Measurements from ENCODE around the gene USH1C. TPM values are rescaled to one million over a fixed set of nuclear protein-coding genes. Genes with fewer than 3 reads are reported as not detected.

USH1C gene
- total and polyA plus RNA-seq, 9 of the 15 experiments (the other 6 are each of a cell fraction or from before 2014, with no cell fraction given) = 0.04 TPM; not detected in 8

DNA sequence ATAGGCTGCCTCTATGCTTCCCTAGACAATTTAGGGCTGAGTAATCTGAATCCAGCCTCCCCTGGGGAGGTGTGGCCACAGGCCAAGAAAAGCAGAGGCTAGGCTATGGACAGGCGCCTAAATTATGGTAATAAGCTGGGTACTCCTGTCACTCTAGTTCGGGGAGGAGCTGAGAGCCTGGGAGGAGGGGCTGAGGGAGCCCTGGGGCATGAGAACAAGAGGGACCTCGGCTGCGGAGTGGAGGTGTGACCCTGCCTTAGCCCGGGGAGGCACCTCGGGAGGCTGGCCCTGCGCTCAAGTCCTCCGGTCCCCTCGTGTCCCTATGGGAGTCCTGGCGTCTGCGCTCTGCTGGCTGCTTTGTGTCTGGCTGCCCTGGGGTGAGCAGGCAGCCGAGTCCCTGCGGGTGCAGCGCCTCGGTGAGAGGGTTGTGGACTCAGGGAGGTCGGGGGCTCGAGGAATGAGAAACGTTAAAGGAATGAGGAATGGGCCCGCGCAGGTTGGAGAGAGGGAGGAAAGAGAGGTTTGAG, 2.9 kb upstream of the USH1C start, which contains the start of gene OTOG:
TSS of gene OTOG (plus strand) at position 209 of the 527 bp plus-strand sequence. CDS start at position 323, 114 bp downstream.
- peak; percentile 56 for FAIRE-seq
- TF ChIP-seq, protein P1, sequence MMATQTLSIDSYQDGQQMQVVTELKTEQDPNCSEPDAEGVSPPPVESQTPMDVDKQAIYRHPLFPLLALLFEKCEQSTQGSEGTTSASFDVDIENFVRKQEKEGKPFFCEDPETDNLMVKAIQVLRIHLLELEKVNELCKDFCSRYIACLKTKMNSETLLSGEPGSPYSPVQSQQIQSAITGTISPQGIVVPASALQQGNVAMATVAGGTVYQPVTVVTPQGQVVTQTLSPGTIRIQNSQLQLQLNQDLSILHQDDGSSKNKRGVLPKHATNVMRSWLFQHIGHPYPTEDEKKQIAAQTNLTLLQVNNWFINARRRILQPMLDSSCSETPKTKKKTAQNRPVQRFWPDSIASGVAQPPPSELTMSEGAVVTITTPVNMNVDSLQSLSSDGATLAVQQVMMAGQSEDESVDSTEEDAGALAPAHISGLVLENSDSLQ (IDR thresholded peaks at IDR 0.05) = peak; percentile 84
- TF ChIP-seq, protein P2, sequence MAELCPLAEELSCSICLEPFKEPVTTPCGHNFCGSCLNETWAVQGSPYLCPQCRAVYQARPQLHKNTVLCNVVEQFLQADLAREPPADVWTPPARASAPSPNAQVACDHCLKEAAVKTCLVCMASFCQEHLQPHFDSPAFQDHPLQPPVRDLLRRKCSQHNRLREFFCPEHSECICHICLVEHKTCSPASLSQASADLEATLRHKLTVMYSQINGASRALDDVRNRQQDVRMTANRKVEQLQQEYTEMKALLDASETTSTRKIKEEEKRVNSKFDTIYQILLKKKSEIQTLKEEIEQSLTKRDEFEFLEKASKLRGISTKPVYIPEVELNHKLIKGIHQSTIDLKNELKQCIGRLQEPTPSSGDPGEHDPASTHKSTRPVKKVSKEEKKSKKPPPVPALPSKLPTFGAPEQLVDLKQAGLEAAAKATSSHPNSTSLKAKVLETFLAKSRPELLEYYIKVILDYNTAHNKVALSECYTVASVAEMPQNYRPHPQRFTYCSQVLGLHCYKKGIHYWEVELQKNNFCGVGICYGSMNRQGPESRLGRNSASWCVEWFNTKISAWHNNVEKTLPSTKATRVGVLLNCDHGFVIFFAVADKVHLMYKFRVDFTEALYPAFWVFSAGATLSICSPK (IDR thresholded peaks at IDR 0.05; ENCODE audit: borderline replicate concordance) = no peak
- TF ChIP-seq, protein P3, sequence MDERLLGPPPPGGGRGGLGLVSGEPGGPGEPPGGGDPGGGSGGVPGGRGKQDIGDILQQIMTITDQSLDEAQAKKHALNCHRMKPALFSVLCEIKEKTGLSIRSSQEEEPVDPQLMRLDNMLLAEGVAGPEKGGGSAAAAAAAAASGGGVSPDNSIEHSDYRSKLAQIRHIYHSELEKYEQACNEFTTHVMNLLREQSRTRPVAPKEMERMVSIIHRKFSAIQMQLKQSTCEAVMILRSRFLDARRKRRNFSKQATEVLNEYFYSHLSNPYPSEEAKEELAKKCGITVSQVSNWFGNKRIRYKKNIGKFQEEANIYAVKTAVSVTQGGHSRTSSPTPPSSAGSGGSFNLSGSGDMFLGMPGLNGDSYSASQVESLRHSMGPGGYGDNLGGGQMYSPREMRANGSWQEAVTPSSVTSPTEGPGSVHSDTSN (CRISPR knock-in tag; IDR thresholded peaks at IDR 0.05; ENCODE audit: low read depth) = peak; percentile 10; the same call in 1 of the 2 replicates
- TF ChIP-seq, protein P3 (tag; conservative IDR thresholded peaks at IDR 0.05; ENCODE audit: low read depth) = 0 out of 2 replicates have a peak, but pooled peaks have one; percentile 21
- no peak for TF ChIP-seq ZNF699 (CRISPR knock-in tag; IDR thresholded peaks at IDR 0.05; ENCODE audit: insufficient replicate concordance)
- WGBS (ENCODE audit: insufficient coverage, low coverage, missing lambda C conversion rate) = 3% methylated on average over 16 of the region's 20 CpGs
- Histone ChIP-seq H3K4me1 (replicated peaks in 1 of 2; ENCODE audit: control insufficient read depth in 2 of 2, insufficient read depth in 2 of 2, low read length in 2 of 2) (peaks cover 0 to 22% of the 10 kb centered on the region in 2 experiments; a peak in 3 of 5 replicates), H3K27me3 (ENCODE audit: control insufficient read depth in 2 of 2, insufficient read depth in 2 of 2, low read length in 2 of 2) (peaks cover 10 to 41% of the 10 kb centered on the region in 2 experiments; a peak in 3 of 5 replicates), H4K20me1 (replicated peaks; ENCODE audit: control insufficient read depth, insufficient read depth, low read length) (no peaks in the 10 kb centered on the region; the same call in 1 of the 2 replicates), H3K27ac (ENCODE audit: extremely low read depth, low read depth, low read length) (no peak within 1 kb of the TSS), H3K4me3 (no peak within 1 kb of the TSS), H3K9ac (ENCODE audit: insufficient read depth in 1 of 2, low read depth in 2 of 2, low read length in 2 of 2) (peak within 1 kb of the TSS in 1 of 2 experiments; percentile 6; a peak in 2 of 4 replicates), H3K9me3 (replicated peaks; ENCODE audit: control insufficient read depth, insufficient read depth, low read depth, low read length) (no peaks in the 10 kb centered on the region), H3K36me3 (ENCODE audit: control insufficient read depth, insufficient read depth, low read length) (no peaks in the 10 kb centered on the region), H3K4me2 (ENCODE audit: insufficient read depth, low read length) (no peak within 1 kb of the TSS), H3K79me2 (ENCODE audit: control insufficient read depth, insufficient read depth, low read length) (no peaks in the 10 kb centered on the region), H3K9me1 (ENCODE audit: control insufficient read depth, insufficient read depth, low read length) (no peaks in the 10 kb centered on the region), H2AFZ (ENCODE audit: low read depth, low read length) (no peak within 1 kb of the TSS)
- DNase-seq (ENCODE audit: extremely low read depth in 1 of 4, low spot score in 3 of 4) = peak; percentile 30 to 42 (median 35)
- BruUV-seq (replicated peaks) = no TSS peak
- in situ Hi-C loops (cut with MboI) = no loop called here
- ATAC-seq = peak; percentile 63
- POLR2A ChIA-PET = interaction anchor here (0.6 to 0.7 kb wide), 3 partner anchors 11 to 378 kb away, joined by 3 to 4 read pairs (median 4); no protein-coding TSS in a partner anchor
- CTCF ChIA-PET (ENCODE audit: low intra/inter-chr PET ratio) = interaction anchor here (0.7 kb wide), 1 partner anchor 300 kb away, joined by 3 read pairs; no protein-coding TSS in a partner anchor
- intact Hi-C loops (cut with micrococcal nuclease) = no loop called here
